Activated CD4-positive, alpha-beta memory T cell treated with anti-CD3 and anti-CD28 coated beads, Interleukin-2, amount 10 ng/mL, durations not matched to agents 7 days and 5 days (primary cell): ENCODE measurements around the gene NOVA2. TPM values are rescaled to one million over a fixed set of nuclear protein-coding genes. Genes with fewer than 3 reads are reported as not detected.

Source experiments
- total RNA-seq, 2 experiments: library from RNA; stranded (reverse); gene quantifications; one replicate each; pipeline ENCODE4 v1.2.3, GENCODE V29; 2021

Gene NOVA2
- total RNA-seq, 2 experiments from 2014 or later = 0.15 to 0.30 TPM

Other genes starting within 250 kb of the NOVA2 start
- 10 to 100 TPM; 34.4 to 36.4 TPM for gene FBXO46, start 243.0 kb downstream of the NOVA2 start, total RNA-seq
- not detected for gene MEIOSIN, start 240.4 kb downstream of the NOVA2 start, total RNA-seq
- gene SIX5, start 204.6 kb downstream of the NOVA2 start, total RNA-seq = 1 to 10 TPM; 1.6 to 1.7 TPM
- 10 to 100 TPM; 29.5 to 32.5 TPM for gene DMPK, start 191.4 kb downstream of the NOVA2 start, total RNA-seq
- gene DMWD, start 181.0 kb downstream of the NOVA2 start, total RNA-seq = 10 to 100 TPM; 63.1 to 65.4 TPM
- under 1 TPM; 0.25 to 0.30 TPM for gene RSPH6A, start 158.6 kb downstream of the NOVA2 start, total RNA-seq
- 10 to 100 TPM; 88.3 to 89.2 TPM for gene SYMPK, start 110.7 kb downstream of the NOVA2 start, total RNA-seq
- gene FOXA3, start 109.5 kb downstream of the NOVA2 start, total RNA-seq = not detected
- 10 to 100 TPM; 16.9 to 17.6 TPM for gene IRF2BP1, start 87.7 kb downstream of the NOVA2 start, total RNA-seq
- 10 to 100 TPM; 12.5 to 12.9 TPM for gene MYPOP, start 71.3 kb downstream of the NOVA2 start, total RNA-seq
- gene NANOS2, start 59.1 kb downstream of the NOVA2 start, total RNA-seq = not detected
- 10 to 100 TPM; 24.3 to 24.7 TPM for gene CCDC61, start 21.6 kb upstream of the NOVA2 start, total RNA-seq
- gene PGLYRP1, start 49.2 kb upstream of the NOVA2 start, total RNA-seq = not detected
- not detected for gene IGFL4, start 67.1 kb upstream of the NOVA2 start, total RNA-seq
- not detected for gene IGFL3, start 150.8 kb upstream of the NOVA2 start, total RNA-seq
- gene IGFL2, start 174.4 kb upstream of the NOVA2 start, total RNA-seq = not detected